H9 (cell line): Measurements from ENCODE around the gene TSPAN18. TPM values are rescaled to one million over a fixed set of nuclear protein-coding genes. Genes with fewer than 3 reads are reported as not detected.

Experiments
- DNase-seq: peaks from one replicate; pipeline ENCODE4 v3.0.0-alpha.2; 2017
- H2AFZ ChIP-seq: one replicate; pipeline ENCODE4 v1.6.1; 2013; ENCODE audit warnings: mild to moderate bottlenecking, low read length, control low read depth, moderate library complexity
- H2AK5ac ChIP-seq: 2 replicates; pipeline ENCODE4 v1.6.1; 2013; ENCODE audit warnings: low read length, control low read depth, mixed read lengths; ENCODE audit not compliant: insufficient read length
- H2BK120ac ChIP-seq: one replicate; pipeline ENCODE4 v1.6.1; 2013; ENCODE audit warnings: low read depth, mild to moderate bottlenecking, low read length, control low read depth, inconsistent platforms; ENCODE audit not compliant: poor library complexity, severe bottlenecking
- H2BK12ac ChIP-seq: 2 replicates; pipeline ENCODE4 v1.6.1; 2013; ENCODE audit warnings: low read length, control low read depth, mixed read lengths, low read depth; ENCODE audit not compliant: insufficient read length
- H2BK15ac ChIP-seq: 2 replicates; pipeline ENCODE4 v1.6.1; 2013; ENCODE audit warnings: low read depth, low read length, control low read depth
- H2BK20ac ChIP-seq: one replicate; pipeline ENCODE4 v1.6.1; 2013; ENCODE audit warnings: low read depth, mild to moderate bottlenecking, low read length, control low read depth, inconsistent platforms; ENCODE audit not compliant: poor library complexity, severe bottlenecking
- H2BK5ac ChIP-seq: 2 replicates; pipeline ENCODE4 v1.6.1; 2013; ENCODE audit warnings: low read length, control low read depth, mixed read lengths; ENCODE audit not compliant: insufficient read length
- H3K14ac ChIP-seq: 2 replicates; pipeline ENCODE4 v1.6.1; 2013; ENCODE audit warnings: low read length, control low read depth; ENCODE audit not compliant: insufficient read depth
- H3K18ac ChIP-seq: 2 replicates; pipeline ENCODE4 v1.6.1; 2013; ENCODE audit warnings: low read depth, mild to moderate bottlenecking, mixed read lengths, low read length, control low read depth; ENCODE audit not compliant: insufficient read length
- H3K23ac ChIP-seq: 2 replicates; pipeline ENCODE4 v1.6.1; 2013; ENCODE audit warnings: low read length, control low read depth, mixed read lengths, low read depth; ENCODE audit not compliant: insufficient read length
- H3K23me2 ChIP-seq: 2 replicates; pipeline ENCODE4 v1.6.1; 2013; ENCODE audit warnings: low read depth, mild to moderate bottlenecking, mixed read lengths, low read length, control low read depth; ENCODE audit not compliant: insufficient read length, poor library complexity, severe bottlenecking
- H3K27ac ChIP-seq: 2 replicates; pipeline ENCODE4 v1.5.1; 2013; ENCODE audit warnings: low read length, control low read depth, mixed read lengths, low read depth; ENCODE audit not compliant: insufficient read length
- H3K27me3 ChIP-seq: 2 replicates; pipeline ENCODE4 v1.6.1; 2013; ENCODE audit warnings: low read length, control low read depth, inconsistent platforms; ENCODE audit not compliant: insufficient read depth
- H3K4ac ChIP-seq: 2 replicates; pipeline ENCODE4 v1.6.1; 2013; ENCODE audit warnings: low read depth, mild to moderate bottlenecking, control low read depth, inconsistent platforms, low read length, moderate library complexity
- H3K4me1 ChIP-seq: 2 replicates; pipeline ENCODE4 v1.6.1; 2013; ENCODE audit warnings: low read length, control low read depth, inconsistent platforms; ENCODE audit not compliant: insufficient read depth
- H3K4me2 ChIP-seq: 2 replicates; pipeline ENCODE4 v1.6.1; 2013; ENCODE audit warnings: low read length, control low read depth, mixed read lengths; ENCODE audit not compliant: insufficient read length, insufficient read depth
- H3K56ac ChIP-seq: 2 replicates; pipeline ENCODE4 v1.6.1; 2013; ENCODE audit warnings: low read depth, mild to moderate bottlenecking, mixed read lengths, low read length, control low read depth; ENCODE audit not compliant: insufficient read length
- H3K79me1 ChIP-seq: 2 replicates; pipeline ENCODE4 v1.6.1; 2013; ENCODE audit warnings: low read depth, mild to moderate bottlenecking, moderate library complexity, low read length, control low read depth, inconsistent platforms; ENCODE audit not compliant: insufficient read depth, poor library complexity, severe bottlenecking
- H3K79me2 ChIP-seq: 2 replicates; pipeline ENCODE4 v1.6.1; 2013; ENCODE audit warnings: low read length, control low read depth, inconsistent platforms; ENCODE audit not compliant: insufficient read depth
- H3K9ac ChIP-seq: 2 replicates; pipeline ENCODE4 v1.6.1; 2013; ENCODE audit warnings: low read length, control low read depth, mixed read lengths; ENCODE audit not compliant: insufficient read length; ENCODE audit errors: extremely low read depth
- H3K9me3 ChIP-seq: one replicate; pipeline ENCODE4 v1.6.1; 2013; ENCODE audit warnings: low read depth, low read length, inconsistent platforms; ENCODE audit not compliant: control insufficient read depth
- H3T11ph ChIP-seq: one replicate; pipeline ENCODE4 v1.6.1; 2013; ENCODE audit warnings: mild to moderate bottlenecking, low read length, control low read depth, inconsistent platforms
- H4K20me1 ChIP-seq: one replicate; pipeline ENCODE4 v1.6.1; 2013; ENCODE audit not compliant: control insufficient read depth, insufficient read length, insufficient read depth
- H4K5ac ChIP-seq: 2 replicates; pipeline ENCODE4 v1.6.1; 2013; ENCODE audit warnings: low read depth, mild to moderate bottlenecking, mixed read lengths, low read length, control low read depth; ENCODE audit not compliant: insufficient read length
- H4K8ac ChIP-seq: replicated peaks from 2 replicates; pipeline ENCODE4 v1.6.1; 2013; ENCODE audit warnings: low read length, control low read depth, mixed read lengths, low read depth; ENCODE audit not compliant: insufficient read length
- H4K91ac ChIP-seq: 2 replicates; pipeline ENCODE4 v1.6.1; 2013; ENCODE audit warnings: low read depth, mild to moderate bottlenecking, moderate library complexity, mixed read lengths, low read length, control low read depth; ENCODE audit not compliant: insufficient read length
- H3K27ac Mint-ChIP-seq, 3 experiments: 2 replicates in 2 of 3; 3 replicates in 1 of 3; pipeline ENCODE4 v1.8.0; 2020 to 2021; ENCODE audit warnings: mixed read lengths in 3 of 3, mild to moderate bottlenecking in 1 of 3, moderate library complexity in 1 of 3
- H3K27me3 Mint-ChIP-seq: 2 replicates; pipeline ENCODE4 v1.8.0; 2021; ENCODE audit warnings: low read depth, mild to moderate bottlenecking, moderate library complexity, mixed read lengths
- H3K36me3 Mint-ChIP-seq, 3 experiments: 2 replicates in 2 of 3; 3 replicates in 1 of 3; pipeline ENCODE4 v1.8.0; 2020 to 2021; ENCODE audit warnings: low read depth in 3 of 3, mixed read lengths in 3 of 3; ENCODE audit not compliant: insufficient read depth in 1 of 3
- H3K4me1 Mint-ChIP-seq, 2 experiments: 2 replicates each; pipeline ENCODE4 v1.8.0; 2020; ENCODE audit warnings: mixed read lengths in 2 of 2
- H3K4me3 Mint-ChIP-seq, 2 experiments: 2 replicates in 1 of 2; 3 replicates in 1 of 2; pipeline ENCODE4 v1.8.0; 2020 to 2021; ENCODE audit warnings: mild to moderate bottlenecking in 2 of 2, mixed read lengths in 2 of 2, moderate library complexity in 1 of 2
- H3K9me3 Mint-ChIP-seq, 2 experiments: 2 replicates in 1 of 2; 3 replicates in 1 of 2; pipeline ENCODE4 v1.8.0; 2020; ENCODE audit warnings: mild to moderate bottlenecking in 2 of 2, mixed read lengths in 2 of 2, moderate library complexity in 1 of 2
- WGBS: extraction: QIAGEN DNeasy Blood & Tissue Kit; methylation state at CpG from one replicate; pipeline ENCODE4 v1.1.7; 2013; ENCODE audit warnings: missing lambda C conversion rate, low lambda C conversion rate, mixed read lengths; ENCODE audit not compliant: insufficient read length; ENCODE audit errors: extremely low coverage; 5-methylcytosine and 5-hydroxymethylcytosine counted together
- total RNA-seq: library from RNA; stranded (reverse); gene quantifications from 2 replicates; pipeline ENCODE4 v1.2.1, GENCODE V29; 2021
- TF ChIP-seq, protein P1 (sequence below): fragments of 200-600 bp; sonication (generic); conservative IDR thresholded peaks from 3 replicates; pipeline ENCODE4 v1.8.0; 2021; ENCODE audit warnings: antibody characterized with exemption, mild to moderate bottlenecking

Gene TSPAN18
- total RNA-seq, 1 experiment from 2014 or later = 25.3 TPM

- Histone ChIP-seq H4K91ac (no peak overlapping the region), H3K27ac (no peak overlapping the region), H4K8ac (no peak overlapping the region), H3K4me2 (no peak overlapping the region), H3T11ph (no peak overlapping the region), H3K79me2 (no peaks in the 10 kb centered on the region), H3K4me1 (no peaks in the 10 kb centered on the region), H3K27me3 (no peaks in the 10 kb centered on the region), H2BK15ac (no peak overlapping the region), H2AFZ (no peak overlapping the region), H3K23ac (no peak overlapping the region), H2BK20ac (no peak overlapping the region), H4K20me1 (no peaks in the 10 kb centered on the region), H3K9ac (no peak overlapping the region), H3K4ac (no peak overlapping the region), H3K23me2 (no peaks in the 10 kb centered on the region), H2BK120ac (no peak overlapping the region), H2BK12ac (no peak overlapping the region), H3K14ac (no peak overlapping the region; the same call in 1 of the 2 replicates), H3K18ac (no peak overlapping the region), H3K56ac (no peak overlapping the region), H4K5ac (no peak overlapping the region), H3K9me3 (no peaks in the 10 kb centered on the region), H2AK5ac (no peak overlapping the region), H2BK5ac (no peak overlapping the region), H3K79me1 (no peaks in the 10 kb centered on the region)
- no CpG with 5 or more reads among the region's 10 CpGs for WGBS
- Mint-ChIP-seq H3K27me3 (peaks cover 9% of the 10 kb centered on the region), H3K36me3 (no peaks in the 10 kb centered on the region), H3K4me1 (peaks cover 5 to 19% of the 10 kb centered on the region in 2 experiments), H3K9me3 (no peaks in the 10 kb centered on the region), H3K4me3 (no peak overlapping the region), H3K27ac (no peak overlapping the region; a peak in 1 of 7 replicates)
- no peak for DNase-seq
- TF ChIP-seq, protein P1, sequence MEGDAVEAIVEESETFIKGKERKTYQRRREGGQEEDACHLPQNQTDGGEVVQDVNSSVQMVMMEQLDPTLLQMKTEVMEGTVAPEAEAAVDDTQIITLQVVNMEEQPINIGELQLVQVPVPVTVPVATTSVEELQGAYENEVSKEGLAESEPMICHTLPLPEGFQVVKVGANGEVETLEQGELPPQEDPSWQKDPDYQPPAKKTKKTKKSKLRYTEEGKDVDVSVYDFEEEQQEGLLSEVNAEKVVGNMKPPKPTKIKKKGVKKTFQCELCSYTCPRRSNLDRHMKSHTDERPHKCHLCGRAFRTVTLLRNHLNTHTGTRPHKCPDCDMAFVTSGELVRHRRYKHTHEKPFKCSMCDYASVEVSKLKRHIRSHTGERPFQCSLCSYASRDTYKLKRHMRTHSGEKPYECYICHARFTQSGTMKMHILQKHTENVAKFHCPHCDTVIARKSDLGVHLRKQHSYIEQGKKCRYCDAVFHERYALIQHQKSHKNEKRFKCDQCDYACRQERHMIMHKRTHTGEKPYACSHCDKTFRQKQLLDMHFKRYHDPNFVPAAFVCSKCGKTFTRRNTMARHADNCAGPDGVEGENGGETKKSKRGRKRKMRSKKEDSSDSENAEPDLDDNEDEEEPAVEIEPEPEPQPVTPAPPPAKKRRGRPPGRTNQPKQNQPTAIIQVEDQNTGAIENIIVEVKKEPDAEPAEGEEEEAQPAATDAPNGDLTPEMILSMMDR = no peak
Measured at GRCh38 chr11:44692460-44692859, 34.3 kb upstream of the TSPAN18 start.
